ENCODE results near the gene LILRA6. TPM values are rescaled to one million over a fixed set of nuclear protein-coding genes. Genes with fewer than 3 reads are reported as not detected.
A peak's percentile ranks its signal among the peaks of the same experiment; 100 is the strongest.

Gene LILRA6
- total and polyA plus RNA-seq, 4 experiments from 2014 or later, result 0.73 to 2.9 (median 1.2) TPM; not detected in 1

DNA sequence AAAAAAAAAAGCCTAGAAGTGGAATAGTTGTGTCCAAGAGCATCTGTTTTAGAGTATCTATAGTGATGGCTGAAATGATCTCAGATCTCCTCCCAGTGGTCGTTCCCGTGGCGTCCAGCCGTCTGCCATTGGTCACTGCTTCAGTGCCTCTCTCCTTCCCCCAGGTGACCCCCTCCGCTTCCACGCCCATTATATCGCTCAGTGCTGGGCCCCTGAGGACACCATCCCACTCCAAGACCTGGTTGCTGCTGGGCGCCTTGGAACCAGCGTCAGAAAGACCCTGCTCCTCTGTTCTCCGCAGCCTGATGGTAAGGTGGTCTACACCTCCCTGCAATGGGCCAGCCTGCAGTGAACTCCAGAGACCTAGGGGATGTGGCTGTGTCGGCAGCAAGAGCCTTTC, 49.6 kb downstream of the LILRA6 start:
- Histone ChIP-seq H3K36me3 (ENCODE audit: insufficient read depth, low read length) (peaks cover 10% of the 10 kb centered on the region), H3K4me3 (ENCODE audit: low read length in 2 of 2) (no peak overlapping the region), H3K9me3 (ENCODE audit: control insufficient read depth in 1 of 2, low read length in 2 of 2) (no peaks in the 10 kb centered on the region), H3K4me1 (ENCODE audit: insufficient read depth, low read length) (peaks cover 19% of the 10 kb centered on the region), H3K27me3 (ENCODE audit: insufficient read depth, low read length) (no peaks in the 10 kb centered on the region), H3K27ac (ENCODE audit: low read depth, low read length) (no peak overlapping the region)
- ChIA-PET POLR2A (ENCODE audit: partially characterized antibody) (interaction anchor here (5.5 to 7.3 kb wide), 2 partner anchors 9 to 17 kb away, joined by 66 to 256 read pairs; partner anchors contain the start of gene RPS9), CTCF (ENCODE audit: partially characterized antibody) (interaction anchor here (1.9 kb wide), 1 partner anchor 73 kb away, joined by 7 read pairs; no protein-coding TSS in a partner anchor)
- Mint-ChIP-seq H3K36me3 (peaks cover 18 to 30% of the 10 kb centered on the region in 2 donors), H3K4me3 (peak overlapping the region in 6 of 8 donors; percentile 26 to 97 (median 72)), H3K9me3 (peaks cover 0 to 1% (median 0%) of the 10 kb centered on the region in 8 donors), H3K27me3 (no peaks in the 10 kb centered on the region), H3K4me1 (peaks cover 10 to 45% (median 22%) of the 10 kb centered on the region in 4 donors), H3K27ac (peak overlapping the region in 4 of 7 donors; percentile 23 to 94 (median 58))
- DNase-seq, result no peak
- intact Hi-C loops (cut with micrococcal nuclease), result loop anchor here (5.0 kb wide), 1 partner anchor 1929 kb away; the partner anchor contains the start of gene ZNF787

DNA sequence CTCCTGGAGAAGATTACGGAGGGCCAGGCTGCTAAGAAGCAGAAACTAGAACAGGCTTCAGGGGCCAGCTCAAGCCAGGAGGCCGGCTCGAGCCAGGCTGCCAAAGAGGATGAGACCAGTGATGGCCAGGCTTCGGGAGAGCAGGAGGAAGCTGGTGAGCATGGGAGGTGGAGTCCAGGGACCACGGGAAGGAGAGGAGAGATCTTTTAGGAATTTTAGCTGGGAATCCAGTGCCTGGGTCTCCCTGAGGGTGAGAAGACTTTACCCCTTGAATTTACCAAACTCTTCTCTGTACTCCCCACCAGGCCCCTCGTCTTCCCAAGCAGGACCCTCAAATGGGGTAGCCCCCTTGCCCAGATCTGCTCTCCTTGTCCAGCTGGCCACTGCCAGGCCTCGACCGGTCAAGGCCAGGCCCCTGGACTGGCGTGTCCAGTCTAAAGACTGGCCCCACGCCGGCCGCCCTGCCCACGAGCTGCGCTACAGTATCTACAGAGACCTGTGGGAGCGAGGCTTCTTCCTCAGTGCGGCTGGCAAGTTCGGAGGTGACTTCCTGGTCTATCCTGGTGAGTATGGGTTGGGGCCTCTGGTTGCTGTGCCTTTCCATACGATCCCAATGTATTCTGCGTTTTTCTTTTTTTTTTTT, 50.7 kb downstream of the LILRA6 start:
- Mint-ChIP-seq H3K9me3 (peaks cover 0 to 1% (median 0%) of the 10 kb centered on the region in 8 donors), H3K27ac (peak overlapping the region; percentile 84 to 94 (median 91)), H3K4me3 (peak overlapping the region; percentile 83 to 99 (median 90)), H3K36me3 (peaks cover 18 to 30% of the 10 kb centered on the region in 2 donors), H3K4me1 (peaks cover 17 to 54% (median 31%) of the 10 kb centered on the region in 4 donors), H3K27me3 (no peaks in the 10 kb centered on the region)
- Histone ChIP-seq H3K27ac (ENCODE audit: low read depth, low read length) (peak overlapping the region; percentile 99), H3K4me3 (ENCODE audit: low read length in 2 of 2) (peak overlapping the region; percentile 52 to 63), H3K27me3 (ENCODE audit: insufficient read depth, low read length) (no peaks in the 10 kb centered on the region), H3K36me3 (ENCODE audit: insufficient read depth, low read length) (peaks cover 14% of the 10 kb centered on the region), H3K9me3 (ENCODE audit: control insufficient read depth in 1 of 2, low read length in 2 of 2) (no peaks in the 10 kb centered on the region), H3K4me1 (ENCODE audit: insufficient read depth, low read length) (peaks cover 30% of the 10 kb centered on the region)
- no peak for DNase-seq
- intact Hi-C loops (cut with micrococcal nuclease), result loop anchor here (5.0 kb wide), 1 partner anchor 1930 kb away; the partner anchor contains the start of gene ZNF787
- ChIA-PET POLR2A (ENCODE audit: partially characterized antibody) (interaction anchor here (0.5 to 7.3 kb wide), 14 partner anchors 11 to 258 kb away, joined by 3 to 256 read pairs (median 10); partner anchors contain the start of genes CNOT3, LENG1, PRPF31 and RPS9), CTCF (ENCODE audit: partially characterized antibody) (interaction anchor here (1.9 to 5.0 kb wide), 2 partner anchors 12 to 74 kb away, joined by 7 to 56 read pairs; partner anchors contain the start of gene RPS9)

DNA sequence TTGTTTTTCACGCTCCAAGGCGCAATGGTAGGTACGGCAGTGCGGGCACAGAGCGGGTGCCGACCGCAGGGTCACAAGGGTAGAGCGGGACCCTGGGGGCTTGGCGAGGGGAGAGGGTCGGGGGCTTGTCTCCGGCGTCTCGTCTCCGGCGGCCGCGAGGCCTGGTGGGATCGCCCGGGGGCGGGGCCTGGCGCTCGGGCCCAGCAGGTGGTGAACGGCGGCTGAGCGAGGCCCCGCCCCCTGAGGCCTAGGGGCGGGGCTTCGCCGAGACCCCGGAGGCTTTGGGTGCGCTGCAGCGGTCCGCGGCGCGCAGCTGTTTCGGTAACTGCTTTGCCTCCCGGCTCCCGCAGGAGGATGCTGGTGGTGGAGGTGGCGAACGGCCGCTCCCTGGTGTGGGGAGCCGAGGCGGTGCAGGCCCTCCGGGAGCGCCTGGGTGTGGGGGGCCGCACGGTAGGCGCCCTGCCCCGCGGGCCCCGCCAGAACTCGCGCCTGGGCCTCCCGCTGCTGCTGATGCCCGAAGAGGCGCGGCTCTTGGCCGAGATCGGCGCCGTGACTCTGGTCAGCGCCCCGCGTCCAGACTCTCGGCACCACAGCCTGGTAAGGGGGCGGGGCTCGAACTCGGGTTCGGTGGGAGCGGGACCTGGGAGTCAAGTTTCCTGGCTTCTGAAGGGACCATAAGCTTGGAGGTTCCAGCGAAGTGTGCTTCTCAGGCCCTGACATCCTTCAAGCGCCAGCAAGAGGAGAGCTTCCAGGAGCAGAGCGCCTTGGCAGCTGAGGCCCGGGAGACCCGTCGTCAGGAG, 51.4 kb downstream of the LILRA6 start, which contains the start of gene TSEN34:
Gene TSEN34, plus strand, starts transcription at position 298 of the 800 bp plus-strand sequence. Its CDS starts 57 bp downstream, at position 355.
- H3K36me3 Mint-ChIP-seq, result peaks cover 18 to 30% of the 10 kb centered on the region in 2 donors
- ChIA-PET CTCF (ENCODE audit: partially characterized antibody) (interaction anchor here (1.9 to 5.0 kb wide), 3 partner anchors 12 to 75 kb away, joined by 7 to 56 read pairs (median 10); partner anchors contain the start of genes LENG1 and RPS9), POLR2A (ENCODE audit: partially characterized antibody) (interaction anchor here (0.7 to 7.3 kb wide), 18 partner anchors 11 to 1463 kb away, joined by 3 to 256 read pairs (median 4); partner anchors contain the start of genes CNOT3, LENG1, LENG8 and PRPF31)
- Histone ChIP-seq H3K4me1 (ENCODE audit: insufficient read depth, low read length) (peaks cover 30% of the 10 kb centered on the region), H3K36me3 (ENCODE audit: insufficient read depth, low read length) (peaks cover 17% of the 10 kb centered on the region), H3K9me3 (ENCODE audit: control insufficient read depth in 1 of 2, low read length in 2 of 2) (no peaks in the 10 kb centered on the region), H3K27ac (ENCODE audit: low read depth, low read length) (peak within 1 kb of the TSS; percentile 99), H3K4me3 (ENCODE audit: low read length in 2 of 2) (peak within 1 kb of the TSS; percentile 63 to 76), H3K27me3 (ENCODE audit: insufficient read depth, low read length) (no peaks in the 10 kb centered on the region)
- peak in 3 of 5 donors; percentile 57 to 97 (median 95) for DNase-seq
- peaks cover 0 to 1% (median 0%) of the 10 kb centered on the region in 8 donors for H3K9me3 Mint-ChIP-seq
- peak within 1 kb of the TSS; percentile 90 to 99 (median 96) for H3K4me3 Mint-ChIP-seq
- peak within 1 kb of the TSS; percentile 94 to 100 (median 99) for H3K27ac Mint-ChIP-seq
- H3K4me1 Mint-ChIP-seq, result peaks cover 17 to 54% (median 34%) of the 10 kb centered on the region in 4 donors
- no peaks in the 10 kb centered on the region for H3K27me3 Mint-ChIP-seq
- intact Hi-C loops (cut with micrococcal nuclease), result loop anchor here (5.0 kb wide), 1 partner anchor 1931 kb away; the partner anchor contains the start of gene ZNF787

DNA sequence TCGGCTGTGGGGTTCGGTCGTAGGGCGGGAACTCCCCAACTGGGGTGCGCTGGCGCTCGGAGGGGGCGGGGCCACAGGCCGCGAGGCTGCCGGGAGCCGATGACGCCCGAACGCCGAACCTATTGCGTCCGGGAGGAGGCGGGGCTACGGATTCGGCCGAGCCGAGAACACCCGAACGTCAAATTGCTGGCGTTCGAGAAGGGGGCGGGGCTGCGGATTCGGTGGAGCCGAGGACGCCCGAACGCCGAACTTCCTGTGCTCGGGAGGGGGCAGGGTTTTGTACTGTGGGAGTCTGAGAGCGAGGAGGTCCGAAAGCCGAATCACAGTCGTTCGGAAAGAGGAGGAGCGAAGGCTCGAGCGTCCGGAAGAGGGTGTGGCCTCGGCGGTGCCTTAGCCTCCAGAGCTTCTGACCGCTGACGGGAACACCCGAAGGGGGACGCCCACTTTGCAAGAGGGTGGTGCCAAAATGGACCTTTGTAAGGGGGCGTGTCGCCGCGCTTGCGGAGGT, 52.0 kb downstream of the LILRA6 start:
- Histone ChIP-seq H3K36me3 (ENCODE audit: insufficient read depth, low read length) (peaks cover 17% of the 10 kb centered on the region), H3K27ac (ENCODE audit: low read depth, low read length) (peak overlapping the region; percentile 99), H3K9me3 (ENCODE audit: control insufficient read depth in 1 of 2, low read length in 2 of 2) (no peaks in the 10 kb centered on the region), H3K4me1 (ENCODE audit: insufficient read depth, low read length) (peaks cover 30% of the 10 kb centered on the region), H3K27me3 (ENCODE audit: insufficient read depth, low read length) (no peaks in the 10 kb centered on the region), H3K4me3 (ENCODE audit: low read length in 2 of 2) (peak overlapping the region; percentile 63 to 76)
- intact Hi-C loops (cut with micrococcal nuclease), result loop anchor here (1.0 to 5.0 kb wide), 8 partner anchors 10 to 1932 kb away; partner anchors contain the start of genes CNOT3, LENG1, LENG9 and MYADM
- peak; percentile 100 for DNase-seq
- Mint-ChIP-seq H3K9me3 (peaks cover 0 to 1% (median 0%) of the 10 kb centered on the region in 8 donors), H3K4me3 (peak overlapping the region; percentile 90 to 99 (median 96)), H3K27ac (peak overlapping the region; percentile 94 to 100 (median 99)), H3K27me3 (no peaks in the 10 kb centered on the region), H3K36me3 (peaks cover 17 to 29% of the 10 kb centered on the region in 2 donors), H3K4me1 (peaks cover 17 to 54% (median 34%) of the 10 kb centered on the region in 4 donors)
- ChIA-PET CTCF (ENCODE audit: partially characterized antibody) (interaction anchor here (2.7 to 5.0 kb wide), 4 partner anchors 13 to 76 kb away, joined by 10 to 56 read pairs (median 28); partner anchors contain the start of genes LENG1 and RPS9), POLR2A (ENCODE audit: partially characterized antibody) (interaction anchor here (0.7 to 7.3 kb wide), 15 partner anchors 12 to 1464 kb away, joined by 3 to 256 read pairs (median 8); partner anchors contain the start of genes CNOT3, LENG1, LENG8 and PRPF31)

DNA sequence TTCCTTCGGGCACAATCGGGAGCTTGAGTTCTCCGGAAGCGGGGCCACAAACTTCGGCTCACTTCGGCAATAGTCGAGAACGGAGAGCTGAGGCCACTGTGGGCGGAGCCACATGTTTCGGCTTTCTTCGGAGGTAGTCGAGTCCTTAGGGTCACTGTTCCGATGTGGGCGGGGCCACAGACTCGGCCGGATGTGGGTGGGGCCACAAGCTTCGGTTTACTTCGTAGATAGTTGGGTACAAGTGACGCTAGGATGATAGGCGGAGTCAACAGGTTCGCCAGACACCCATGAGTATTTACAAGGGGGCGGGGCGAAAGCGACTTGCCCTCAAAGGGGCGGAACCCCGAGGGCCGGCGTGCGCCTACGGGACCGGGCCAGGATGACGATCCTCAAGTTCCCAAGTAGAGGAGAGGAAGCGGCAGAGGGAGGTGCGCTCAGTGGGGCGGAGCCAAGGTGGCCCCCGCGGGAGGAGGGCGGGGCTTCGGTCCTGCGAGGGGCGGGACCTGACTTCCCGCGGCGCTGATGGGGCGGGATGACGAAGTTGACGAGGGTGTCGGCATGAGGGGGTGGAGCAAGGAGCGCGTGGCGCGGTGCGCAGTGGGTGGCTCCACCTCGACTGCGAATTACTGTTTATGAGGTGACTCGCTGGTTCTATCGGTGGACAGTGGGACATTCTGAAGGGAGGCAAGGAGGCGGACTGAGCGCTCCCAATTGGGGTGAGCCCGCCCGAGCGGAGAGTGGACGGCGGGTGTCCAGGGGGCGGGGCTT, 52.7 kb downstream of the LILRA6 start:
- Mint-ChIP-seq H3K36me3 (peaks cover 12 to 28% of the 10 kb centered on the region in 2 donors), H3K9me3 (peaks cover 0 to 1% (median 0%) of the 10 kb centered on the region in 8 donors), H3K27ac (peak overlapping the region; percentile 94 to 100 (median 99)), H3K27me3 (no peaks in the 10 kb centered on the region), H3K4me1 (peaks cover 15 to 54% (median 32%) of the 10 kb centered on the region in 4 donors), H3K4me3 (peak overlapping the region; percentile 90 to 99 (median 96))
- peak; percentile 100 for DNase-seq
- Histone ChIP-seq H3K4me1 (ENCODE audit: insufficient read depth, low read length) (peaks cover 30% of the 10 kb centered on the region), H3K27ac (ENCODE audit: low read depth, low read length) (peak overlapping the region; percentile 99), H3K27me3 (ENCODE audit: insufficient read depth, low read length) (no peaks in the 10 kb centered on the region), H3K9me3 (ENCODE audit: control insufficient read depth in 1 of 2, low read length in 2 of 2) (no peaks in the 10 kb centered on the region), H3K36me3 (ENCODE audit: insufficient read depth, low read length) (peaks cover 17% of the 10 kb centered on the region), H3K4me3 (ENCODE audit: low read length in 2 of 2) (peak overlapping the region; percentile 57 to 76)
- ChIA-PET POLR2A (ENCODE audit: partially characterized antibody) (interaction anchor here (0.5 to 7.3 kb wide), 29 partner anchors 12 to 1465 kb away, joined by 3 to 256 read pairs (median 5); partner anchors contain the start of genes CNOT3, LENG1, LENG8 and LILRA6), CTCF (ENCODE audit: partially characterized antibody) (interaction anchor here (0.8 to 5.0 kb wide), 12 partner anchors 14 to 202 kb away, joined by 3 to 56 read pairs (median 5); partner anchors contain the start of genes CNOT3, LENG1, RPS9 and TMC4)
- intact Hi-C loops (cut with micrococcal nuclease), result loop anchor here (1.0 to 5.0 kb wide), 10 partner anchors 10 to 1932 kb away; partner anchors contain the start of genes CNOT3, LENG1, LENG9 and MYADM
